NCI-H460 (cell line): ENCODE data around the gene SMIM36. TPM values are rescaled to one million over a fixed set of nuclear protein-coding genes. Genes with fewer than 3 reads are reported as not detected.
"Not testable (repeated sequence)": the region's sequence is repeated elsewhere in the genome, so short reads cannot be mapped to it uniquely, and the experiment has no call there.

Experiments used
- DNase-seq: peaks from one replicate; pipeline ENCODE4 v3.0.0-alpha.2; 2016; ENCODE audit warnings: low read depth; ENCODE audit errors: extremely low read depth
- total RNA-seq: library from RNA; depleted of rRNA; stranded (reverse); fragments of >200 nt; shearing (Covaris generic); gene quantifications from 2 replicates; pipeline ENCODE4 v1.2.3, GENCODE V29; 2014

SMIM36 gene
- total RNA-seq, 1 experiment from 2014 or later, result not detected

- no peak for DNase-seq
Measured at GRCh38 chr17:55458287-55458900, 52.9 kb downstream of the SMIM36 start.

GRCh38 chr17:55456307-55457240, 54.7 kb downstream of the SMIM36 start:
- DNase-seq, result no peak

GRCh38 chr17:55454906-55455474, 56.3 kb downstream of the SMIM36 start:
- no peak for DNase-seq

GRCh38 chr17:55453839-55454557, 57.3 kb downstream of the SMIM36 start:
- DNase-seq, result no peak

- no peak for DNase-seq
Measured at GRCh38 chr17:55452139-55452790, 59.0 kb downstream of the SMIM36 start.

- DNase-seq, result no peak
Measured at GRCh38 chr17:55451758-55452138, 59.5 kb downstream of the SMIM36 start.

- DNase-seq, result no peak
Measured at GRCh38 chr17:55451203-55451641, 60.0 kb downstream of the SMIM36 start.

GRCh38 chr17:55450232-55450825, 60.9 kb downstream of the SMIM36 start:
- DNase-seq, result no peak

- no peak for DNase-seq
Measured at GRCh38 chr17:55448681-55449080, 62.6 kb downstream of the SMIM36 start.

- DNase-seq, result no peak
Measured at GRCh38 chr17:55446581-55447205, 64.6 kb downstream of the SMIM36 start.

- not testable (repeated sequence) for DNase-seq
Measured at GRCh38 chr17:55446004-55446403, 65.2 kb downstream of the SMIM36 start.

GRCh38 chr17:55444471-55445441, 66.5 kb downstream of the SMIM36 start:
- no peak for DNase-seq

GRCh38 chr17:55443904-55444303, 67.3 kb downstream of the SMIM36 start:
- no peak for DNase-seq

- no peak for DNase-seq
Measured at GRCh38 chr17:55442953-55443683, 68.1 kb downstream of the SMIM36 start.

GRCh38 chr17:55442462-55442861, 68.8 kb downstream of the SMIM36 start:
- no peak for DNase-seq

GRCh38 chr17:55441544-55441943, 69.7 kb downstream of the SMIM36 start:
- DNase-seq, result no peak

GRCh38 chr17:55440391-55440790, 70.9 kb downstream of the SMIM36 start:
- DNase-seq, result no peak

GRCh38 chr17:55437159-55437605, 74.1 kb downstream of the SMIM36 start:
- DNase-seq, result no peak
